ENCODE results near the gene B4GALT2.

The B4GALT2 gene

GRCh38 chr1:43937179-43937865 is 41.7 kb upstream of the B4GALT2 start:
- Mint-ChIP-seq H3K36me3 (ENCODE audit: low read depth) (no peaks in the 10 kb centered on the region), H3K27ac (peak overlapping the region in 1 of 3 experiments; percentile 86), H3K4me3 (peak overlapping the region; percentile 70 to 81 (median 80)), H3K9me3 (no peaks in the 10 kb centered on the region), H3K27me3 (ENCODE audit: low read depth) (peaks cover 48% of the 10 kb centered on the region), H3K4me1 (peaks cover 16% of the 10 kb centered on the region)
- no peak for TF ChIP-seq CTCF (IDR thresholded peaks at IDR 0.05; ENCODE audit: unreplicated experiment in 3 of 3)

- no peak for TF ChIP-seq CTCF (IDR thresholded peaks at IDR 0.05; ENCODE audit: unreplicated experiment in 3 of 3)
- H3K36me3 Mint-ChIP-seq (ENCODE audit: low read depth) = no peaks in the 10 kb centered on the region
- peak overlapping the region in 1 of 3 experiments; percentile 38 for H3K4me3 Mint-ChIP-seq
- H3K4me1 Mint-ChIP-seq = peaks cover 6% of the 10 kb centered on the region
- H3K27me3 Mint-ChIP-seq (ENCODE audit: low read depth) = peaks cover 40% of the 10 kb centered on the region
- H3K9me3 Mint-ChIP-seq = no peaks in the 10 kb centered on the region
- no peak overlapping the region for H3K27ac Mint-ChIP-seq
These were observed 40.6 kb upstream of the B4GALT2 start for GRCh38 chr1:43938383-43938782.

GRCh38 chr1:43938892-43939587 is 40.0 kb upstream of the B4GALT2 start:
- Mint-ChIP-seq H3K4me1 (peaks cover 6% of the 10 kb centered on the region), H3K4me3 (no peak overlapping the region), H3K9me3 (no peaks in the 10 kb centered on the region), H3K27me3 (ENCODE audit: low read depth) (peaks cover 40% of the 10 kb centered on the region), H3K27ac (no peak overlapping the region), H3K36me3 (ENCODE audit: low read depth) (no peaks in the 10 kb centered on the region)
- TF ChIP-seq CTCF (IDR thresholded peaks at IDR 0.05; ENCODE audit: unreplicated experiment in 3 of 3) = no peak

GRCh38 chr1:43942411-43942810 is 36.6 kb upstream of the B4GALT2 start:
- TF ChIP-seq CTCF (IDR thresholded peaks at IDR 0.05; ENCODE audit: unreplicated experiment in 3 of 3) = no peak
- H3K9me3 Mint-ChIP-seq = no peaks in the 10 kb centered on the region
- H3K4me3 Mint-ChIP-seq = no peak overlapping the region
- peaks cover 18% of the 10 kb centered on the region for H3K27me3 Mint-ChIP-seq (ENCODE audit: low read depth)
- H3K27ac Mint-ChIP-seq = no peak overlapping the region
- no peaks in the 10 kb centered on the region for H3K36me3 Mint-ChIP-seq (ENCODE audit: low read depth)
- peaks cover 15% of the 10 kb centered on the region for H3K4me1 Mint-ChIP-seq

- H3K4me3 Mint-ChIP-seq = peak overlapping the region in 2 of 3 experiments; percentile 42 to 43
- no peak for TF ChIP-seq CTCF (IDR thresholded peaks at IDR 0.05; ENCODE audit: unreplicated experiment in 3 of 3)
- H3K27ac Mint-ChIP-seq = peak overlapping the region in 1 of 3 experiments; percentile 91
These were observed 34.1 kb upstream of the B4GALT2 start for GRCh38 chr1:43944860-43945259.

More at GRCh38 chr1:43944860-43945259, 34.1 kb upstream of the B4GALT2 start:
- peaks cover 38% of the 10 kb centered on the region for H3K4me1 Mint-ChIP-seq
- peaks cover 4% of the 10 kb centered on the region for H3K27me3 Mint-ChIP-seq (ENCODE audit: low read depth)
- no peaks in the 10 kb centered on the region for H3K36me3 Mint-ChIP-seq (ENCODE audit: low read depth)
- H3K9me3 Mint-ChIP-seq = no peaks in the 10 kb centered on the region
